Activated CD4-positive, alpha-beta T cell treated with anti-CD3 and anti-CD28 coated beads, Interleukin-2, amount 50 U/mL, for 48 hours (primary cell): ENCODE measurements around the gene LARP4B.
"Not testable (repeated sequence)": the region's sequence is repeated elsewhere in the genome, so short reads cannot be mapped to it uniquely, and the experiment has no call there.

ENCODE experiments used
- DNase-seq, 2 experiments: peaks; one replicate each; pipeline ENCODE4 v3.0.0-alpha.2; 2020

LARP4B gene

DNA sequence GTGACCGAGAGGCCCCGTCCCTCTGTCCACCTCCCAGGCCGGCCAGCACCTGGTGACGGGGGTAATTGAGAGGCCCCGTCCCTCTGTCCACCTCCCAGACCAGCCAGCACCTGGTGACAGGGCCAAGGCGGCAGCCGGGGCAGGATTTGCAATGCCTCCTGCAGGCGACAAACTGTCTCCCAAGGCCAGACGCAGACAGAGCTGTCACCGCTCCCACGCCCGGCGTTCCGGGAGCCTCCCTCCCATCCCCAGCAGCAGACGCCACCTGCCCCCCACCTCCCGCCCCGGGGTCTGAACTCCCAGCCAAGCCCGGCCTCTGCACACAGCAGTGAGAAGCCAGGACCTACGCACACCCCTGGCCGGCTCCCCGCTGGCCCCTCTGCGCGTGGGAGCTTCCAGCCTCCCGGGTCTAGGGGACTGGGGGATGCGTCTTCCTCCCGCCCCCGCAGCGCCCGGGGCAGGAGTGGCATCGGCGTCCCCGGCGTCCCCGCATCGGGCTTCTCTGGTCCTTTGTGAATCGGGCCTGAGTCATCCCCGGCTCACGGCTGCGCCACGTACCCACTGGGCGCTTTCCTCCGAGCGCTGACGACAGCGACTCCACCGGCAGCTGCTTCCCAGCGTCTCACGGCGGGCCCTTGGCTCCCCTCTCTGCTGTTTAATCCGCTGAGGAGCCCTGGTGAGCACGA is 147.0 kb downstream of the LARP4B start:
- peak; percentile 72 to 81 for DNase-seq

DNA sequence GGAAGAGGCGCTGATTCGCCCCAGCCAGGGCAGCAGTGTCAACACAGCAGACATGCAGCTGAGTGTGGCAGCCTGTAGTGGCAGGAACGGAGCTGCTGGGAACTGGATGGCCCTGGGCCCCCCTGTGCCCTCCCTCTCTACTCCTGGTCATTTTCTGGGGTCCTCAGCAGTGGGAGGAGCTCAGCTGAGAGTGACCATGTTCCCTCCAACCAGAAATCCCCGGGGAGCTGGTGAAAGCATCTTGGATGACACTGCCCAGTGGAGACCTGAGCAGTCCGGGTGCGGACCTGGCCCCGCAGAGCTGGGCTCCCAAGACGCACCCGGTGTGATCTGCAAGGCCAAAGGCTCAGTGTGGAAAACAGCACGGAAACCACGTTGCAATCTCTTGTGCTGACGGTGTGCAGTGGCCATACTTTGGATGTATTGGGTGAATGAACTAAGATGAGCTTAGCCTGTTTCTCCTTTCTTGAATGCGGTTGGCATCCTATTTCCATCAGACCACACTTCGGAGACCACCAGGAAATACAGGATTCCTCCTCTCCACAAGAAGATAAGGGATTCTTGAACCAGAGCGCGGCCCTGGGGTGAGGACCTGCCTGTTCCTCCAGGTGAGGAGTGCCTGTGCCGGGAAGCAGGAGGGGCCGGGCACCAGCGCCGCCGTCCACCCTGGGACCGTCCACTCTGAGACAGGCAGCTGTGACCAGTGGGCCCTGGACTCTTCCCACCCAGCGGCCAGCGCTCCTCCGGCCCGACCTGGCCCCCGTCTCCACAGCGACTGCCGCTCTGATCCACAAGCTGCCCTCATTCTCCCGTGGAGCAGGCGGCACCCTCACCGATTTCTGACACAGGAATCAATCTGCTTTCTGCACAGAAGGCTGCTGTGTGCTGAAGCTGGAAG is 148.5 kb downstream of the LARP4B start:
- no peak for DNase-seq

DNA sequence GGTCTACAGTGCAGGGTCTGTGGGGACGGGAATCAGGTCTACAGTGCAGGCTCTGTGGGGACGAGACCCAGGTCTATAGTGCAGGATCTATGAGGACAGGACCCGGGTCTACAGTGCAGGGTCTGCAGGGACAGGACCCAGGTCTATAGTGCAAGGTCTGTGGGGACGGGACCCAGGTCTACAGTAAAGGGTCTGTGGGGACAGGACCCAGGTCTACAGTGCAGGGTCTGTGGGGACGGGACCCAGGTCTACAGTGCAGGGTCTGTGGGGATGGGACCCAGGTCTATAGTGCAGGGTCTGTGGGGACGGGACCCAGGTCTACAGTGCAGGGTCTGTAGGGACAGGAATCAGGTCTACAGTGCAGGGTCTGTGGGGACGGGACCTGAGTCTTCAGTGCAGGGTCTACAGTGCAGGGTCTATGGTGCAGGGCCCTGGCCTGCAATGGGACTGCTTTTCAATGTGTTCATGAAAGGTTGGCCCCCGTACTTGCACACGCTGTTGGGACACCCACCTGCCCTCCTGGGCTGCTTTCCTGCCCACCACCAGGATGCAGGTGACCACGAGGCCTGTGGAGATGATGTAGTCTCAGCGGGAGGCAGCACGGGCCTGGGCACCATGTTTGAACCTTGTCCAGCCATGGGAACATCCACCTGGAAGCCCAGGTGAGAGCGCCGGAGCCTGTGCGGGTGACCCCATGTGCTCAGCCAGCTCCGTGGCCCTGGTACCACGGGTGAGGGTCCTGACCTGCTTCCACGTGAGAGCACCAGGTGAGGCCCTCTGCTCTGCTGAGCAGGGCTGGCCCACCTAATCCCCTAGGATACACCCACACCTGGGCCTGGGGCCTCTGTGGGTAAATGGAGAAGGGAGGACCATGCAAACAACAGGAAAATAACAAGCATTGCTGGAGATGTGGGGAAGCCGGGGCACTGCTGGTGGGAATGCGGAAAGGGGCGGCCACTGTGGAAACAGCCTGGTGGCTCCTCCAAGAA is 150.7 kb downstream of the LARP4B start:
- DNase-seq, result no peak

DNA sequence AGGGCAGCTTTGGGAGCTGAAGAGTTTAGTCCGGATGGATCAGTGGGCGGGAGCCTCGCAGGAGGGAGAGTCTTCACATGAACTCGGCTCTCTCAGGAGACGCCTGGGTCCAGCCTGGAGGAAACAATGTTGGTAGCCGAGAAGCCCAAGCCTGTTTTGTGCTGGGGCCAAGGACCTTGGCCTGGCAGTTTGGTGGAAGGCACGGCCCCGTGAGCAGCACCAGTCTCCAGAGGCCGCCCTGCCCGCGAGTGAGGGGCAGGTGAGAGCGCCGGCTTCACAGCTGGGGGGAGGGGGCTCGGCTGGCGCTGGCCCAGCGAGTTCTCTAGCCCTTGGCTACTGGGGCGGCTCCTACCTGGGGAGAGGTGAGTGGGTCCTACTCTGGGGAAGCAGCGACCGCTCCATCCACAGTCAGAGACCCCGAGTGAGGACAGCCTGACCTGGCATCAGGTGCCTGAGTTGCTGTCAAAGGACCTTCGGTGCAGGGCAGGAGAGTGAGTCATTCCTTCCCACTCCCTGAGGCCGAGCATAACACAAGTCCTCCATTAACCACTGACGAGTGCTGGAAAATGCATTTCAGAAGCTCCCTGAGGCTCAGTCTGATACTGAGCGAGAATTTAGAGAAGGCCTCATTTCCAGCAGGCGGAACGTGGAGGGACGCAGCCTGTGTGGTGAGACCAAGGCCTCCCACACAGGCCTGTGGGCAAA is 152.7 kb downstream of the LARP4B start:
- DNase-seq, result no peak

DNA sequence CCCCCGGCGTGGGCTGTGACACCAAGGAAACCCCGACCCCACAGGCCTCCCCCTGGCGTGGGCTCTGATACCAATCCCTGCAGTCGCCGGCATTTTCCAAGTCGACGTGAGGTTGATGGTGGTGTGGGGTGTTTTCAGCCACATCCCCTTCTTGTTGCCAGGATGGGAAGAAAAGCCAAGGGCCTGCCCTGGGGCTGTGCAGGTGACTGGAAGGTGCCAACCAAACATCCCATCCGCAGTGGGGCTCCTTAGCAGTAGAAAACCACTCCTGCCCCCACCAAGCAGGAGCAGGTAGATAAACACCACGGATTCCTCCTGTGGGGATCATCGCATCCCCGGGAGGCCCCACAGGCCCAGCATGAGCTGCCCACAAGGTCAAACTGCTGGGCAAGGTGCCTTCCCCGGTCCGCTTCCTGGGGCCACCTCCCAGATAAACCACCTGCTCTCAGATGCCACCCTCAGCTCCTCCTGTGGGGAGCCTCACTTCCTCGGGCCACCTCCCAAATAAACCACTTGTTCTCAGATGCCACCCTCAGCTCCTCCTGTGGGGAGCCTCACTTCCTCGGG is 153.5 kb downstream of the LARP4B start:
- no peak for DNase-seq

DNA sequence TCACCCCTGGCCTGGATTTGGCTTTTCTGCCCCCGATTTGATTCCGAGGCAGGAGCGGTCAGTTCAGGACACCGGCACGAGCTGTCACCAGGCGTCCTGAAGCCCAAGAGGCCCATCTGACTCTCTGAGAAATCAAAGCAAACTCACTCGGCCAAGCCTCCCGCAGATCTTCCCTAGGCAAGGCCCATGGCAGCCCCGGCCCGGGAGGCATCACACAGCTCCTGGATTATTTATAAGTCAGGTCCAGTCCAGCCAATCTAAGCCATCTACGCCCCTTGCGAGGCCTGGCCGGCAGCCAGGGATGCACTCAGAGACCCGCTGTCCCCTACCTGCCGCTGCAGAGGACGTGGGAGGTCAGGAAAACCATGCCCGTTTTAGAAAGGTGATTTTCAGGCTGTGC is 154.7 kb downstream of the LARP4B start:
- no peak for DNase-seq

DNA sequence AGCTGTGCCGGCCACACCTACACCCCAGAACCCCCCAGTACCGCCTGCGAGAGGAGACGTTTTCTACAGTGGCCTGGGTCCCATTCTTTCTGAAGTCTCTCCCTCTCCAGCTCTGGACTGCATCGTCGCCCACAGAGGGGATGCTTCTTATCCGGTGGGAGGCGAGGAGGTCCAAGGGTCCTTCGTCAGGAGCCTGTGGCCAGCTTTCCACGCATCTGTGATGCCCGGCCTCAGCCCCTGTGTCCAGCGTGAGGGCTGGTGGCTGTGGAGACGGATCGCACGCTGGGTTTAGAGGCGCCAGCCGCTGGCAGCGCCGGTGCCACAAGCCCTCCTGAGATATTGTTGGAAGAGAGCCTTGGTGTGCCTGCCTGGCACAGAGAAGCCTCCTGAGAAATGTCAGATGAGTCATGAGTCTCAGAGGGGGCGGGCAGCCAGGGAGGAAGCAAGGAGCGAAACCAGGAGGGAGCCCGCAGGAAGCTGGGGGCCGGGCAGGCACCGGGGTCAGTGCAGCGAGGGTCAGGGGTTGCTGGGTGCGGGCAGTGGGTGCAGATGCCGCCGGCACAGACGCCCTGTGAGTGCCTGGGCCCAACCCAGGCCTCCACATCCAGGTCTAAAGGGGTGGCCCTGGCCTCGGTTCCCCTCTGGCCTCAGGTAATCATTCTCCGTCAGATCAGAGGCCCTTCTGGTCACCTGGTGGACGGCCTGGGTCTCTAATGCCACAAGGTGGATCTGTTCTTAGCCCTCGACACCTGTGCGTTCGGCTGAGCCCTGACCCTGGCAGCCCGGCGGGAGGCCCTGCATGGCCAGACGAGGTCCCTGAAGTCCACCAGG is 156.0 kb downstream of the LARP4B start:
- DNase-seq, result no peak

DNA sequence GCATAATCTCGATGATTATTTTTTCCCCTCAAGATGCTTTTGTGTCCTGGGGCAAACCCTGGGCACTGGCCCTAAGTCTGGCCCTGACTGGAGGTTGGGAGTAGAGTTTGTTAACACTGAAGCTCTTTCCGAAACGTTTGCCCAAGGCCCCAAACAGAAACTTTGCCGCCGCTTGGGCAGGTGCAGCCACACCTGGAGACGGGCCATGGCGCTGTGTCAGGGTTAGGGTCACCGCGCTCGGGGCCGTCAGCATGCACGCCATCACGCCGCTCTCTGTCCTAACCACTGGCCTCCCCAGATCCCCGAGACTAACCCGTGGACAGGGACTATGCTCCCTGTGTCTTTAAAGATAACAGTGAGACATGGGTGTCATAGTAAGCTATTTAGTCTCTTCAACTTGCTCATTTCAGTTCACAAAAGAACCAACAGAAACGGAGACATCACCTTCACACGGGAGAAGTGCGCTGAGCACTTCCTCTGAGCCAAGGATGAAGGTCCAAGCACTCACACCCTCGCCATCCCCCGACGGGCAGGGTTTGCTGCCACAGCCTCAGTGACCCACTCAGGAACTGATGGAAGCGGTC is 156.8 kb downstream of the LARP4B start:
- DNase-seq, result no peak

DNA sequence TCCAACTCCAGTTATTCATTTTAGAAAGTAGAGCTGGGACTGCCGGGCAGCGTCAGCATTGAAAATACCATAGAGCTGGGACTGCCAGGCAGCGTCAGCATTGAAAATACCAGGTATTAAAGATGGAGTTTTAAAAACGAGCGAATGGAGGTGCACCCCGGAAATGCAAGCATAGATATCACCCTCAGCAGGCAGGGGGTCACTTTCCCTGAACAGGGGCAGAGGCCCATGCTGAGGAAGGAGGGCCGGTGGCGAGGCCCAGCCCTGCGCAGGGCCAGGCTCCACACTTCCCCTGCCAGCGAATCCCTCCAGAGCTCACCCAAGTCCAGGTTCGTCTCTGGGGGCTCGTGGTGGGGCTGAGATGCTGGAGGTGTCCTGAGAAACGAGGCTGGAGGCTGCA is 157.3 kb downstream of the LARP4B start:
- no peak for DNase-seq

DNA sequence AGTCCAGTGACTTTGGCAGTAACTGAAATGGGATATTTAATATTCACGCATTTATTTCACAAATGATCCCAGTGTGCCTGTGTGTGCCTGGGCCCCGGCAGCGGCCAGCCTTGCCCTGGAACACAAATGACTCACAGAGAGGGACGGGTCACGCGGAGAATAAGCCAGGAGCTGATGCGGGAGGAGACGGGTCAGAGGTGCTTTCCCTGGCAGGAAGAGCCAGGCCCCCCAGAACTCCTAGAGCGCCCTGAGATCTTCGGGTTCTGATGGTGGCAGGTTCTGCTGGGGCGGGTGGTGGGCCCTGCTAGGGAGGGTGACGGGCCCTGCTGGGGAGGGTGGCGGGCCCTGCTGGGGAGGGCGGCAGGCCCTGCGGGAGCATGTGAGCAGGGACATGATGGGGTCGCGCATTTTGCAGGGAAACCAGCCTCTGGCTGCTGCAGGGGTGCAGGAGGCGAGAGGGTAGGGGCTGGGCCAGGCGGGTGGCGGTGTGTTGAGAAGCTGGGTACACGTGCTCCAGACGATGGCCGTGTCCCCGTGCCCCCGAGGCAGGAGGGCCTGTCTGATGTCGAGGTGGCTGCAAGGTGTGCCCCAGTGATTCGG is 157.8 kb downstream of the LARP4B start:
- no peak for DNase-seq

DNA sequence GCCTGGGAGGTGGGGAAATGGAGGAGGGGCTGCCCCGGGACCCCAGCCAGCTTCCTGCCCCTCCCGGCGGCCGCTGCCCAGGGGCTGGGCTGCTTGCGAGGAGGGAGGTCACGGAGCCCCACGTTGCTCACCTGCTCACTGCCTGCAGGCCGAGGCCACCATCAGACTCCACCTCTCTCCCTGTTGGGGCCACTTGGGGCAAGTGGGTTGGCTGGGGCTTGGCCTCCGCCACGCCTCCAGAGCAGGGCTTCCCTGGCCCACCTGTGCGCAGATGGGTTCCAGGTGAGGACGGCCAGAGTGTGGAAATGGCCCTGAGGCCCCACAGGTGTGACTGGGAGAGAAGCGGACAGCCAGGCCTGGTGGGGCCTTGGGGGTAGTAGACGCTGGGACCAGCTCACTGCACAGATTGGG is 159.3 kb downstream of the LARP4B start:
- DNase-seq, result no peak

DNA sequence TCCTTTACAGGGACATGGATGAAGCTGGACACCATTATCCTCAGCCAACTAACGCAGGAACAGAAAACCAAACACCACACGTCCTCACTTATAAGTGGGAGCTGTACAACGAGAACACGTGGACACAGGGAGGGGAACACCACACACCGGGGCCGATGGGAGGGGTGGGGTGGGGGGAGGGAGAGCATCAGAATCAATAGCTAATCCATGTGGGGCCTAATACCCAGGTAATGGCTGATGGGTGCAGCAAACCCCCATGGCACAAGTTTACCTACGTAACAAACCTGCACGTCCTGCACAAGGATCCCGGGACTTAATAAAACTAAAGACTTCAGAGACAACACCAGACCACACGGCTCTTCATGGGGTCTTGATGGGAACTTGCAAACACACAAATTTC is 159.9 kb downstream of the LARP4B start:
- no peak for DNase-seq

DNA sequence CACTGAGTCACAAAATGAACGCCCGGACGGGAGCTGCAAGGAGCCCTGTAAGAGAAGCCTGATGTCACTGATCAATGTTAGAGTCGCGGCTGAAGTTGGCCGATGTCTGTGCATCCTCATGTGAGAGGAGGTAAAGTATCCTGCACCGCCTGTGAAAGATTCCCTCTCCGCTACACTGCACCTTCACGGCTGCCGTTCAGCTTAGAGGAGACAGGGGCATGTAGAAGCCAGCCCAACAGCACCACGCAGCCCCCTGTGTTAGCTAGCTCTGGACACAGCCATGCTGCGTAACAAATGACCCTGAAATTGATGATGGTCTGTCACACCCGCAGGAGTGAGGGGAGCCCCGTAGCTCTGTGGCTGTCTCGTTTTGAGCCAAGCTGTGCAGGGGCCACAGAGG is 160.5 kb downstream of the LARP4B start:
- no peak for DNase-seq

DNA sequence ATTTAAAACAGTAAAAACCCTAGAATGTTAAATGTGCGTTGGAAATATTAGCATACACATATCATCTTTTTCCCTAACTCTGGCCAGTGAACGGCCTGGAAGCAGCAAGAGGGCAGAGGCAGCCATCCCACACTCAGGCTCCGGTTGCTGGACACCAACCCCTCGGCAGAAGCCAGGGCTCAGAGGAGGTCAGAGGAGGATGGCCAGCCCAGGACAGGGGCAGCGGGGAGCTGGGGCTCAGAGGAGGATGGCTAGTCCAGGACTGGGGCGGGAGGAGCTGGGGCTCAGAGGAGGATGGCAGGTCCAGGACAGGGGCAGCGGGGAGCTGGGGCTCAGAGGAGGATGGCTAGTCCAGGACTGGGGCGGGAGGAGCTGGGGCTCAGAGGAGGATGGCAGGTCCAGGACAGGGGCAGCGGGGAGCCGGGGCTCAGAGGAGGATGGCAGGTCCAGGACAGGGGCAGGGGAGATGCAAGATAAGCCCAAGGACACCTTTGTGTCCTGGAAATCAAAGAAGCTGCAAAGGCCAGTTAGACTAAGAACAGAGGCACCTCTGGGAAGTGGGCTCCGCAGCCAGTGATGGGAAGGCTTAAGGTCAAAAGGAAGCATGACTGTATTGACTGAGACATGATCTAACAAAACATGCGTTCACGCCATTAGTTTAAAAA is 161.3 kb downstream of the LARP4B start:
- DNase-seq, result not testable (repeated sequence)

DNA sequence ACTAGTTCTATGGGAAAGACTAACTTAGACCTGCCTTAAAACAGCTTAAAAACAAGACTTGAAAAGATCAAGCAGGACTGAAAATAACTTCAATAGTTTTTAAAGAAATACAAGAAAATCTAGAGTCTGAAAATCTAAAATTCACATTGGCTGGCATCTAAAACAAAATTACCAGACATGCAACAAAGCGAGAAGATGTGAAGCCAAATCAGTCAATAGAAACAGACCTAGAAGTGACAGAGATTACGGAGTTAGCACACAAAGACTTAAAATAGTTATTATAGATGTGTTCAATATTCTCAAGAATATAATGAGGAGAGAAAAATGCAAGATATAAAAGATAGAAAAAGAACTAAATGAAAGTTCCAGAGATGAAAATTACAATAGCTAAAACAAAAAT is 163.7 kb downstream of the LARP4B start:
- no peak for DNase-seq

DNA sequence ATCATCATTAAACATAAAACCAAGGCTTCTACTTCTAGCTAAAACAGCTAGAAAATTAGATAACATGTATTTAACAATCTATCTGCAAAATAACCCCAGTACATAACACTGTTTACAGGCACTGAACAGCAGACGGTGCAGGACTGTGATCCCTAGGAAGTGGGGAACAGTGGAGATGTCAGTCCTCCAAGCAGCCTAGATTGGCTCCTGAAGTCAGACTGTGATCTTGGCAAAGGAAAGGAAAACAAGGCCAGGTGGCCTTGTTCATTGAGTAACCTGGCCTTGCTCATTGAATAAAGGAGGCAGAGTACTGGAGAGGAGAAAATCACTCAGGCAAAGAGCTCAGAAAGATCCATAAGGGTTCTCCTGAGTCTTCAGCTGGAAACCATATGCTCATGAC is 164.3 kb downstream of the LARP4B start:
- no peak for DNase-seq

DNA sequence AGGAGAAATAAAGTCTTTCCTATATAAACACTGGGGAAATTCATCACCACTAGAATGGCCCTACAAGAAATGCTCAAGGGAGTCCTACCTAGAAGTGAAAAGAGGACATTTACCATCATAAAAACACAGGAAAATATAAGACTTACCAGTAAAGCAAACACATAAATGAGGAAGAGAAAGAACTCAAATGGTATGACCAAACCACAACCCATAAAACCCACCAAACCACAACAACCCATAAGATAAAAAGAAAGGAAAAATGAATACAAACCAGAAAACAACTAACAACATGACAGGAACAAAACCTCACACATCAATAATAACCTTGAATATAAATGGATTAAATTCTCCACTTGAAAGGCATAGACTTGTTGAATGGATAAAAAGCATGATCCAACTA is 170.1 kb downstream of the LARP4B start:
- DNase-seq, result no peak

DNA sequence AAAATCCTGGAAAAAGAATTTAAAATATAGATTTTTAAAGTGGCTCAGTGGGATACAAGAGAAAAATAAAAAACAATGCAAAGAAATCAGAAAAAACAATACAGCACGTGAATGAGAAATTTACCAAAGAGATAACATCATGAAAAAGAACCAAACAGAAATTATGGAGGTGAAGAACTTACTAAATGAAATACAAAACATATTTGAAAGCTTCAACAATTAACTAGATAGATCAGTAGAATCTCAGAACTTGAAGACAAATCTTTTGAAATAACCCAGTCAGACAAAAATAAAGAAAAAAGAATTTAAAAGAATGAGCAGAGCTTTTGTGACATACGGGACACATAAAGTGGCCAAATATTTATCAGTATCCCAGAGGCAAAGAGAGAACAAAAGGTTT is 170.9 kb downstream of the LARP4B start:
- no peak for DNase-seq

DNA sequence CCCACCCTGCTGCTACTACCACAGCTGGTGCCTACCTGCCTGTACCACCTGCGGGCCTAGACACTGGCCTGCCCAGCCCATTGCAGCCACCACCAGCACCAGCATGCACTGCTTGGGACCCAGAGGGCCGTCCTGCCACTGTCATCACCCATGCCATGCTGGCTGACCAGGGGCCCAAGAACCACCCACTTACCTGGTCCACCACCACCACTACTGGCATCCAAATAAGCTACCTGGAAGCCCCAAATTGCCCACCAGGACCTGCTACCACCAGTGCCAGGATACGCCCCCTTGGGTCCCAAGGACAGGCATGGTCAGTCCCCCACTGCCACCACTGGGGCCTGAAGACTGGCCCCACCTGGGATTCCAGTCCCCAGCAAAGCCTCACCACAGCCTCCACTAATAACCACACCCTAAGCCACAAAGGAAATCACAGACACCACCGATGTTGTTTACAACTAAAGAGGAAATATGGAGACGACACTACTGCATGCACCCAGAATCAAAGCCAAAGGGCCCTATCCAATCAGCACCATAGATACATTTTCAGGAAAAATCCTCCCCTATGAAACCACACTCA is 171.5 kb downstream of the LARP4B start:
- DNase-seq, result no peak
